WERI-Rb-1 (cell line): Measurements from ENCODE around the gene PTGDS.

Experiments
- DNase-seq: peaks from one replicate; pipeline ENCODE4 v3.0.0-alpha.2; 2020
- H3K27ac ChIP-seq: fragments of 250-450 bp; sonication (Bioruptor Pico); 2 replicates; pipeline ENCODE4 v1.5.1; 2020; ENCODE audit warnings: mild to moderate bottlenecking, moderate library complexity
- H3K27me3 ChIP-seq: fragments of 250-450 bp; sonication (Bioruptor Pico); 2 replicates; pipeline ENCODE4 v1.5.1; 2021; ENCODE audit warnings: mild to moderate bottlenecking, low read depth, moderate library complexity; ENCODE audit not compliant: insufficient read depth, severe bottlenecking
- H3K36me3 ChIP-seq: fragments of 250-450 bp; sonication (Bioruptor Pico); 2 replicates; pipeline ENCODE4 v1.5.1; 2020; ENCODE audit warnings: mild to moderate bottlenecking, moderate library complexity
- H3K4me3 ChIP-seq: 2 replicates; pipeline ENCODE4 v1.5.1; 2011; ENCODE audit warnings: low read depth, mild to moderate bottlenecking, control low read depth, low read length
- H3K9me3 ChIP-seq: fragments of 250-450 bp; sonication (Bioruptor Pico); 2 replicates; pipeline ENCODE4 v1.5.1; 2021; ENCODE audit warnings: mild to moderate bottlenecking, moderate library complexity; ENCODE audit not compliant: severe bottlenecking
- TF ChIP-seq, protein P1 (sequence below): IDR thresholded peaks from 2 replicates; pipeline ENCODE4 v1.5.1; 2011; ENCODE audit warnings: low read depth, mild to moderate bottlenecking, control low read depth, inconsistent platforms, low read length

The PTGDS gene

GRCh38 chr9:136963341-136963740, 14.0 kb upstream of the PTGDS start:
- no peak for DNase-seq
- no peak overlapping the region for H3K4me3 ChIP-seq
- H3K36me3 ChIP-seq = no peaks in the 10 kb centered on the region
- H3K27me3 ChIP-seq = no peaks in the 10 kb centered on the region
- H3K27ac ChIP-seq = no peak overlapping the region
- H3K9me3 ChIP-seq = no peaks in the 10 kb centered on the region
- TF ChIP-seq, protein P1, sequence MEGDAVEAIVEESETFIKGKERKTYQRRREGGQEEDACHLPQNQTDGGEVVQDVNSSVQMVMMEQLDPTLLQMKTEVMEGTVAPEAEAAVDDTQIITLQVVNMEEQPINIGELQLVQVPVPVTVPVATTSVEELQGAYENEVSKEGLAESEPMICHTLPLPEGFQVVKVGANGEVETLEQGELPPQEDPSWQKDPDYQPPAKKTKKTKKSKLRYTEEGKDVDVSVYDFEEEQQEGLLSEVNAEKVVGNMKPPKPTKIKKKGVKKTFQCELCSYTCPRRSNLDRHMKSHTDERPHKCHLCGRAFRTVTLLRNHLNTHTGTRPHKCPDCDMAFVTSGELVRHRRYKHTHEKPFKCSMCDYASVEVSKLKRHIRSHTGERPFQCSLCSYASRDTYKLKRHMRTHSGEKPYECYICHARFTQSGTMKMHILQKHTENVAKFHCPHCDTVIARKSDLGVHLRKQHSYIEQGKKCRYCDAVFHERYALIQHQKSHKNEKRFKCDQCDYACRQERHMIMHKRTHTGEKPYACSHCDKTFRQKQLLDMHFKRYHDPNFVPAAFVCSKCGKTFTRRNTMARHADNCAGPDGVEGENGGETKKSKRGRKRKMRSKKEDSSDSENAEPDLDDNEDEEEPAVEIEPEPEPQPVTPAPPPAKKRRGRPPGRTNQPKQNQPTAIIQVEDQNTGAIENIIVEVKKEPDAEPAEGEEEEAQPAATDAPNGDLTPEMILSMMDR = no peak

DNA sequence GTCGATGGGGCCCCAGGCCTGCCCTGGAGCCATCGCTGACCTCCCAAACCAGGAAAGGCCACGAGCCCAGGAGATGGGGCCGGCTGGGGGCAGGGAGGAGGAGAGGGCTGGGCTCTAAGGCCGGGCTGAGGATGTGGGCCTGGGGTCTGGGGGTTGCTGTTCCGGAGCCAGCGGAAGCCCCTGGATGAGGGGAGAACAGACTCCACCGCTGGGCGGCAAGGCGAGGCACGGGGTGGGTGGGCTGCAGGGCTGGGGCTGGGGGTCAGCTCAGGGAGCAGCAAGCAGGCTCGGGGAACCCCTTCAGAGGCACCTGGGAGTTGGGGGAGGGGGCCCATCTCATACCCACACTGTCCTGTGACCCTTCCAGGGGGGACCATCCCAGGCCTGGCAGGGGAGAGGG, 13.6 kb upstream of the PTGDS start:
- TF ChIP-seq, protein P1 = no peak
- Histone ChIP-seq H3K9me3 (no peaks in the 10 kb centered on the region), H3K27ac (no peak overlapping the region), H3K4me3 (no peak overlapping the region), H3K36me3 (no peaks in the 10 kb centered on the region), H3K27me3 (no peaks in the 10 kb centered on the region)
- no peak for DNase-seq

- H3K9me3 ChIP-seq = no peaks in the 10 kb centered on the region
- no peak overlapping the region for H3K4me3 ChIP-seq
- no peak overlapping the region for H3K27ac ChIP-seq
- DNase-seq = no peak
- TF ChIP-seq, protein P1 = no peak
- no peaks in the 10 kb centered on the region for H3K36me3 ChIP-seq
- H3K27me3 ChIP-seq = no peaks in the 10 kb centered on the region
Measured at GRCh38 chr9:136964171-136964689, 13.1 kb upstream of the PTGDS start.

DNA sequence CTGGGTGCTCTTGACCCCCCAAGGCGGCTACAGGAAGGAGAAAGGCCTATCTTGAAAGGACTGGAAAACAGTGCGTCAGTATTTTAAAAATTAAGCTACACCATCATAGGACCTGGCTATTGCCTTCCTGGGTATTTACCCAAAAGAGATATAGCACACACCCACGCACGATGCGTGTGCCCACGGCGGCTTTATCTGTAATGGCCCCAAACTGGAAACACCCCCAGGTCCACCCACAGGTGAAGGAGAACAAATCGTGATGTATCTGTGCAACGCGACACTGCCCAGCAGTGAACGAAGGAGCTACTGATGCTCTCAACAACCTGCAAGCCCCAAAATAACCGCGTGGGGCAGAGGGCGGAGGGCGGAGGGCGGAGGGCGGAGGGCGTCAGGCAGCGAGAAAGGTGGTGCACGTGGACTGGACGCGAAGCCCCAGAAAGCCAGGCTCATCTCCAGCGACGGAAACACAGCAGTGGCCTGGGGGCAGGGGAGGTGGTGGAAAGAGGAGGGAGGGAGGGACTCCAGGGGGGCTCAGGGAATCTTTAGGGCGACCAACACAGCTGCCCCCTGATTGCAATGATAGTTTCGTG, 12.4 kb upstream of the PTGDS start:
- no peaks in the 10 kb centered on the region for H3K9me3 ChIP-seq
- H3K4me3 ChIP-seq = no peak overlapping the region
- H3K27me3 ChIP-seq = no peaks in the 10 kb centered on the region
- DNase-seq = no peak
- no peaks in the 10 kb centered on the region for H3K36me3 ChIP-seq
- TF ChIP-seq, protein P1 = no peak
- H3K27ac ChIP-seq = no peak overlapping the region

DNA sequence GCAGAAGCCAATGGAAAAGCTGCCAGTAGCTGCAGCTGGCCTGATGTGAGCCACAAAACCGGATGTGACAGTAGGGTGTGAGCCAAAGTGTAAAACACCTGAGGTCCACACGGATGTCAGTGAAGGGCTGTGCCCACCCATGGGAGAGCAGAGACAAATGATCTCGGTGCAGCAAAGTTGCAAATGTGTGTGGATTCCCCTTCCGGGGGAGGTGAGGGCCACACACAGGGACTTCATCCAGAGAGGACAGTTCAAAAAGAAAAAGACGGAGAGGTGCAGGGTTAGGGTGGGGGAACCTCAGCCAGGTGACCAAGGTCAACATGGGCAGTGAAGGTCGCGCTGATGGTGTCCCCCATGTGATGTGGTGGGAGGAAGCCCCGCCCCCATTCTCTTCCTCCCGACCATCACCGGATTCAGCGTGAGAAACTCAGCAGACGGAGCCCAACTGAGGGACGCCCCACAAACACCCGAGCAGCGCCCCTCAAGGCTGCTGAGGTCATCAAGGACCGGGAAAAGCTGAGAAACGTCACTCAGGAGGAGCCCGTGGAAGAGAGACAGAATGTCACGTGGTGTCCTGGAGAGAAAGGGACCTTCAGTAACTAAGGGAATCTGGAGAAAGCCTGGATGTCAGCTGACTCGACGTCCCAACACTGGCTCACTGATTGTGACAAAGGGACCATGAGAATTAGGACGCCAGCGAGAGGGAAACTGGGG, 11.4 kb upstream of the PTGDS start:
- Histone ChIP-seq H3K9me3 (no peaks in the 10 kb centered on the region), H3K36me3 (no peaks in the 10 kb centered on the region), H3K4me3 (no peak overlapping the region), H3K27me3 (no peaks in the 10 kb centered on the region), H3K27ac (no peak overlapping the region)
- TF ChIP-seq, protein P1 = no peak
- no peak for DNase-seq
